NCI-H1417 treated with DMSO at 0.1 percent for 48 hours (cell line): Measurements from ENCODE around the gene CTNND2.
A peak's percentile ranks its signal among the peaks of the same experiment; 100 is the strongest.
"Not testable (repeated sequence)": the region's sequence is repeated elsewhere in the genome, so short reads cannot be mapped to it uniquely, and the experiment has no call there.

ENCODE experiments used
- DNase-seq: peaks from one replicate; lab custom pipeline; 2025; lab: John Stamatoyannopoulos, UW

The CTNND2 gene

DNA sequence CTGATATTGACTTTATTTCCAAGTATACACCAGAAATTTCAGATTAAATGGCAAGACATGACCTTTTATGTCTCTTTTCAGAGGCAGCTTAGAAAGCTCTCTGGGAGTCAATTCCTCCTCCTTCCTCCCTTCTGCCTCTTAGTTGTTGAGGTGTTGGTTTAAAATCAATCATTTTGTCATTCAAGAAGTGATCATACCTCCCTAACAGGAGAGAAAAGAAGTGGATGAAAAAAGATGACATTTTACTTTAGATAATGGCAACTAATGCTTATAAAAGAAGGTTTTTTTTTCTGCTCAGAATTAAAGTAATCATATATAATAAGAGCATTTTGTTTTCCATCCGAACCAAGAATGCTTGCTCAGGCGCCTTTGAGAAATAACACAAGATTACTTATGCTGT lies 448.7 kb downstream of the CTNND2 start:
- no peak for DNase-seq

DNA sequence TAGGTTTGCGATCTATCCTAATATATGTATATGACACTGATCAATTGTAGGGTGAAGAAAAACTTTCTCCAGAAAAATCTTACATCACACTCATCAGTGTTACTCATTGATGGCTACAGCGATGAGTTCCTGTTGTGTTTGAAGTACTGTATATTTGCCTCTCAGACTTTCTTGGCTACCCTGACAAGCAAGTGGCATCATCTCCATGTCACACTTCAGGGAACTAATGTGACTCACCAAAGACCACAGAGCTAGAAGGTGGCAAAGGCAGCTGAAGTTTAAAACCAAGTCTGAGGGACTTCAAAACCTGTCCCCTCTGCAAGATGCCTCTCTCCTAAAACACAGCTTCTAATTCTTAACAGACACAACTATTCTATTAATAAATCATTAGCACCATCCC lies 451.4 kb downstream of the CTNND2 start:
- no peak for DNase-seq

DNA sequence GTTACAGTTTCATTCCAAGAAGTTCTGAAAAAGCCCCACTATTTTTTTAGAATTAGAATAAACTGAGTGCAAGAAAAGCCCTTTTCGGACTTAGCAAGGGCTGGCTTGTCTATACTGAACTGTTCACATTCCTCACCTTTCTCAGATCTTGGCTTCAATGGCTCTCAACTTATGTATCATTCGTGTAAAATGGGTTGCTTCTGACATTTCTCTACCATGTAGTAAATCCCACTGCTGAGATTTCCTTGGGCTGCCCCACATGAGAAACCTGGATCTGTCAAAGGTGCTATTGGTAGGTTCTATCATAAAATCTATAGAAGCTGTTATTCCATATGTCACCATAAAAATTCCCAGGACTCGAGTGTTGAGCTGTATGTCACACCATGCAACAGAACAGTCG lies 454.3 kb downstream of the CTNND2 start:
- no peak for DNase-seq

DNA sequence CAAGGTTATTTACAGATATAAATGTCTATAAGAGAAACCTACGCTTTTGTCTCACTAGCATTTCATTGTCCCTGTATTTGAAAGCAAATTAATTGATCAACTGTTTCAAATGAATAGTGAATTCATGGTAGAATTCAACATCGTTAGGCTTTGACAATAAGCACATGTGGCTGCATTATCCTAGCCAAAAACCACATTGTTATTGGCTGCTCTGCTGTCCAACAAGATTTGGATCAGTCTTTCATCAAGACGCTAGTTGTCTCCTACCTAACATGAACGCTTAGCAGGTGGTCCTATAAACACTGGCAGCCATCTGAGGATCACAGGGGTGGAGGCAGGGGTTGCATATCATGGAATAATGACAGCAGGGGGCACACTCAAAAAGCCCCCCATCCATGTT lies 455.0 kb downstream of the CTNND2 start:
- DNase-seq: no peak

- DNase-seq: no peak
Measured at GRCh38 chr5:11443831-11444230, 460.4 kb downstream of the CTNND2 start.

DNA sequence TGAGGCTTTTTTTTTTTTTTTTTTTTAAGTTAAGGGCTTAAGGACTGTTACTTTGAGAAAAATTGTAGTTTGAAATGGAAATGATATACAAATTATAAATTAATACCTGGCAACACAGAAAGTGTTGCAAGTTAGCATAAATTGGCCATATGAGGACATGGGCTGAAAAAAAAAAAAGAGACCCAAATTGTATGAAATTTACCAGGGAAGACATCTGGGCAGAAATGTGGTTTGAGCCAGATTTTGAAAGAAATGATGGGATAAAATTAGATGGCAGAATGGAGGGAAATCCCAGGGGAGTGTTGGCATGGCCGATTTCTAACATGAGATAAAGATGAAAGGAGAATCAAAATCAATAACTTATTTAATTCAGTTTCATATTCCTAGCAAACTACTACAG lies 472.1 kb downstream of the CTNND2 start:
- no peak for DNase-seq

DNA sequence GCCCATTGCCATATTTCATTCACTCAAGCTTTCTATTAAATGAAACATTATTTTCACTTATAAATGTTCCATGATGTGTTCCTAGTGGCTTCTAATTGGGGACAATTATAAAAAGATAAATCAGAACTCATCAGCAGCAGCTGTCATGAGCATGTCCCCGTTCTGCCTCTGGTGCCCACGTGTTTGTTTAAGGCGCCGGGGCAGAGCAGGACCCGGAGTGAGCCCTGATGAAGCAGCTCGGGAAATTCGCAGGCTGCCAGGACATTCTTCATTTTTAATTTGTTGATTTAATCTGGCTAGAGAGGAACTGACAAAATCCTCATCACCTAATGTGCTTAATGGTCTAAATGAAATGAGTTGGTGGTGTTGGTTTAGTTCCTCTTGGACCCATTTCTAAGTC lies 475.0 kb downstream of the CTNND2 start:
- DNase-seq: peak; percentile 58

- DNase-seq: no peak
Measured at GRCh38 chr5:11427569-11427968, 476.7 kb downstream of the CTNND2 start.

DNA sequence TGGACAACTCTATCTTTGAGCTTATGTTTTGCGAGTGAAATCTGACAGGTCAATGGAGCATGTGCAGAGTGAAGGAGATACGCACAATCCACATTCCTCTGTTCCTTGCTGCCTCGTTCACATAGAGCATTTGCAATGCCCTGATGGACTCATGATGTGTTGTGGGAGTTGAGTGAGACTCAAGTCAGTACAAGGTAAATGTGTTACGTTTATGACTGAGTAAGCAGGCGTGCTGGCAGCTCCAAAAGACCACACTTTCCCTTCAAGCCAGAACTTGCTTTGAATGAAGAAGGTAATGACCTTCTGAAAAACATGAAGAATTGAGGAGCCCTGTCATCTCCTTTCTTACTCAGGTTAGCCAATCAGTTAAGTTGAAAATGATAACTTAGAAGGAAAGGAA lies 477.8 kb downstream of the CTNND2 start:
- DNase-seq: no peak

GRCh38 chr5:11422342-11422741 lies 481.9 kb downstream of the CTNND2 start:
- DNase-seq: no peak

DNA sequence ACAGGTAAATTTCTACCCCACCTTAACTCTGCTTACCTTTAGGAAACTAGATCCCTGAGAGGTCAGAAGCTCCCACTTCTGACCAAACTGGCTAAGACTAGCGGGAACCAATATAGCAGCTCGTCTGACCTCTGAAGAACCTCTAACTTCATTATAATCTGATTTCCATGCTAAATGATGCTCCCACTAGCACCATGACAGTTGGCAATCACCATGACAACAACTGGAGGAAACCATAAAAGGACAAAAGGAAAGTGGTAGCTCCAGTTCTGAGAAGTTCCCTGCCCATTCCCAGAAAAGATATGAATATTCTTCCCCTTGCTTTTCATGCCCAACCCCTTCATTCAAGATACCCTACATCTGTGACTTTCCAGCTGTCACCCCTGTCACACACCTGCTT lies 483.3 kb downstream of the CTNND2 start:
- DNase-seq: no peak

GRCh38 chr5:11415751-11416150 lies 488.5 kb downstream of the CTNND2 start:
- DNase-seq: no peak

- DNase-seq: not testable (repeated sequence)
Measured at GRCh38 chr5:11414732-11415131, 489.5 kb downstream of the CTNND2 start.

- DNase-seq: no peak
Measured at GRCh38 chr5:11411621-11412020, 492.6 kb downstream of the CTNND2 start.

DNA sequence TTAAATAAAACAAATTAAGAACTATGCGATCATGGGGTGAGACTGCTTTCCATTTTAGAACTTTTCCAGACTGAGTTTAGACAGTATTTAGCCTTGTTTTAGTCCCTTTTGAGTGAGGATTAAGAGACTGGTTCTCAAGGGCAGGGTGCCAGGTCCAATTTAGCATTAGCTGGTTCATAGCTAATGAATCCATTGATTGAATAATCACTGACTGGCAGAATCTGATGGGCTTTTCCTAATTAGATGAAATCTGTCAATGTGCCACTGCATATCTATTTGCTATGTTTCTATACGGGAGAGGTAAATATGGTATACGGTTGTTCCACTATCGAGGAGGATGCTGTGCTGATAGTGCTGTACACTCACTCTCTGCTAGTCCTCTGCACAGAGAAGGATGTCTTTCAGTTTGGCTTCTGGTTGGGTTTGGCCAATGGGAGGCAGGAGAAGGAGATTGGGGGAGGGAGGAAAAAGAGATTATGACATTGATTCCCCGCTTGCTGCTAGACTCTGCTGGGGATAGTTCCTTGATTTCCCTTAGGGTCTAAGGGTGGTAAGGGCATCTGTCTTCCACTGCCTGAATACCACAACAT lies 496.6 kb downstream of the CTNND2 start:
- no peak for DNase-seq

- no peak for DNase-seq
Measured at GRCh38 chr5:11400316-11400715, 503.9 kb downstream of the CTNND2 start.

DNA sequence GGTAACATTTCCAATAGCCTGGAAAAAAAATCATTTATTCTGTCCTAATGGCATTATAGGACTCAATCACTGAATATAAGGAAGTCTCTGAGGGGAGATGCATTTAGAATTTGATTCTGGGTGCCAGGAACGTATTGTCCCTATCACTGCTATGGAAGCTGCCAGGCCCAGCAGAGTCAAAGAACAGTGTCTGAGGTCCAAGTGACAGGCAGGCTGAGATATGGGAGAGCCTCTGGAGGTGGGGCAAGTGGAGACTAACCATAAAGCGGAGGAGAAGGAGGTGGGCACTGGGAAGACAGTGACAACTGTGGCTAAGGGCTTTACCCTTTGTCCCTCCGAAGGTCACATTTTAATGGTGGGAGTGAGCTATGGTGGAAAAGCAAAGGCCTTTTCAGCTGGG lies 505.5 kb downstream of the CTNND2 start:
- DNase-seq: no peak

DNA sequence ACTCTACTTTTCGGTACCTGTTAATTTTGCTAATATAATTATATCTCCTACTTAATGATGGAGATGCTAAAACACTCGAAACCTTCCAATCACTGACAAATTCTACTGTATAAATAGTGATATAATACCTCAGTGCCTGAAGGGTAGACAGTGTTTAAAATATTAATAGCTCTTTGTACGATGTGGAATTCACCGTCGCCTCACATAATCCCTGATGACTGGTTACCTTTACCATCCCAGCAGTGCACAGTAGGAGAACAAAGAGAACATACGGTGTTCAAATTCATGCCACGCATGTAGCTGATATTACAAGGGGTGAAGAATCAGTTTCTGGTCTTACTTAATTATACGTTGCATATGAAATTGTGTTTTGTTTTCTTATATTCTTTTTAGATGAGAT lies 506.7 kb downstream of the CTNND2 start:
- no peak for DNase-seq

DNA sequence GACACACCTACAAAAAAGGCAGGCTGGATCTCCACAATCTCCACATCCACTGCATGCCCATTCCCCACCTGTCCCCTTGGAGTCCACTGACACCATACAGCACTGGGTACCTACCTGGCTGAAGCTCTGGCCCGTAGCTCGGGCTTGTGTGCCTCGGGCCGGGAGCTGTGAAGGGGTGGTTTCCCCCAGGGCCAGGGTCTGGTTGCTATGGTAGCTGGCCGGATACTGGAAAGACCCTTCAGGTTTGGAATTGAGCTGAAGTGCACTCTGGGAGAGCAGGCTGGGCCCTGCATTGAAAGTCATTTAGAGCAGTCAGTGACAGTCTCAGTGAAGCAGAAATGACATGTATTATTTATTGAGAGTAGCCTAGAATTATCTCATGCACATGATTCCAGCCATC lies 507.3 kb downstream of the CTNND2 start:
- DNase-seq: no peak

- DNase-seq: no peak
Measured at GRCh38 chr5:11394933-11395332, 509.3 kb downstream of the CTNND2 start.

DNA sequence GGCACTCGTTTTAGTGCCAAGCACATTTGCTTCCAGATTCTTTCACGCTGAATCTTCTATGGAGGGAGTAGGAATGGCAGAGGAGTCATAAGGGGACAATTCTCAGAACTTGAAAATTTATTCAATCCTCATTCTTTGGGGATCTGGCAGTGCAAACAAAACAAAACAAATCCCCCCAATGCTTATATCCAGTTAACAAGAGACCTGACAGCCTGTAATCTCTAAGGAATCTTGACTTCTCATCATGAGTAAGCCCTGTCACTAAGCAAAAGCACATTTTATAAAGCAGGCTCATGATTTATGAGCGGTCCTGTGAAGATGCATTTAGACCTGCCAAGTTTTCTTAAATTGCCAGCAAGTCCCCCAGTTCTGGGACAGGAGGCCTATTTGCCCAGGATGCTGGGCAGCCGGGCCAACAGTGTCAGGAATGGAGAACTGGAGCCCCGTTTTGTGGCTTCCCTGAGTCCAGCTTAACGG lies 513.9 kb downstream of the CTNND2 start:
- no peak for DNase-seq

- DNase-seq: no peak
Measured at GRCh38 chr5:11387382-11387781, 516.9 kb downstream of the CTNND2 start.

DNA sequence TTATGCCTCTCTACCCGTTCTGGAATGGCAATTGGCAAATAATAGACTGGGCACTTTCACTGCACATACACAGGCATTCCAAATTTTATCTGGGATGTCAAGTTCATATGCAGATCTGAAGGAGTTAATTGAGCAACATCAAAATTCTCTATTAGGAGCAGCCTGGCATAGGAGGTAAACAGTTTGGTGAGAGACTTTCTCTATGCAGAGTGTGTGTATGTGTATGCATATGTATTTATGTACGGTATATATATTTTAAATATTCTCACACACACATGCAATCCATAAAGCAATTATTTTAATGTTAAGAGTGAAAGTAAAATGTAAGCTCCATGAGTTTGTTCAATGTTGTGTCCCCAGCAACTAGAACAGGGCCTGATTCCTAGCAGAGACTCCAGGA lies 517.8 kb downstream of the CTNND2 start:
- no peak for DNase-seq

DNA sequence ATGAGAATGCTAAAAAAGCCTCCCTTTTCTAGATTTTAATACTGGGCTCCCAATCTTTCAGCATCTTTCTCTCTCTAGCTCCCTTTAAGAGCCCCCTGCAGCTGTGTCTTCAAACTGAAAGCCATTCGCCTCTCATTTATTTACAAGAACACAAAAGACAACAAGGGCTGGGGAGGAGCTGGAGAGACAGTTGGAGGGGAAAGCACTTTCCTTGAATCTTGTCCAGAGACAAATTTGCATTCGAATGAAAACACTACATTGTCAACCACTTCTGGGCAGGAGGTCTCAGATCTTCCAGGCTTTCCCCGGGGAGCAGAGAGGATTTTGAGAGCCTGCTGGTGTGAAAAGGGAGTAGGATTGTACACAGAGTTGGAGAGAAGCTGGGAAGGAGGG lies 518.3 kb downstream of the CTNND2 start:
- DNase-seq: no peak
